MG63 (cell line): ENCODE measurements around the gene MINDY4. TPM values are rescaled to one million over a fixed set of nuclear protein-coding genes. Genes with fewer than 3 reads are reported as not detected.

ENCODE experiments used
- DNase-seq: peaks from one replicate; pipeline ENCODE4 v3.0.0-alpha.2; 2020
- H3K27me3 ChIP-seq: fragments of 250-450 bp; sonication (Bioruptor Pico); 2 replicates; pipeline ENCODE4 v1.5.1; 2020; ENCODE audit warnings: mild to moderate bottlenecking, moderate library complexity
- H3K36me3 ChIP-seq: fragments of 250-450 bp; sonication (Bioruptor Pico); 2 replicates; pipeline ENCODE4 v1.5.1; 2020; ENCODE audit warnings: mild to moderate bottlenecking, moderate library complexity
- H3K4me3 ChIP-seq: fragments of 250-450 bp; sonication (Bioruptor Pico); 2 replicates; pipeline ENCODE4 v1.5.1; 2020; ENCODE audit warnings: mild to moderate bottlenecking, moderate library complexity
- H3K9me3 ChIP-seq: fragments of 250-450 bp; sonication (Bioruptor Pico); 2 replicates; pipeline ENCODE4 v1.5.1; 2020; ENCODE audit warnings: mild to moderate bottlenecking, moderate library complexity
- total RNA-seq: library from RNA; depleted of rRNA; stranded (reverse); fragments of >200 nt; shearing (Covaris generic); gene quantifications from 2 replicates; pipeline ENCODE4 v1.2.3, GENCODE V29; 2014; ENCODE audit warnings: low replicate concordance

Gene MINDY4
- total RNA-seq, 1 experiment from 2014 or later, result 1.7 TPM

DNA sequence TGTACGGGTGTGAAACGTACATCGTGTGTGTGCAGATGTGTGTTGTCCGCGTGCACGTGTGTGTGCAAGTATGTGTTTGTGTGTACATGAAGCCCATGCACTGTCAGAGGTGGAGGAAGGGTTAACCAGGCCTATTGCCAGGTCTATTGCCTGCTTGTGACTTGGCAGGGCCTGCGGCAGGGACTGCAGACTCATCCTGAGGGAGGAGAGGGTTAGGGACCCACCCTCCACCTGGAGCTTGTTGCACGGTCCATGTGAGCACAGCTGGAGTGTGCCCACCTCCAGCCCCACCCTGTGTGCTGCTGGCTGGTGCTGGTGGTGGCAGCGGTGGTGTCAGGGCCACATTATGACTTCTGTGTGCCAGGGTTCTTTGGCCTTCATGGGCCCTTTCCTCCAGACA, 133.3 kb downstream of the MINDY4 start:
- Histone ChIP-seq H3K4me3 (no peak overlapping the region), H3K36me3 (no peaks in the 10 kb centered on the region), H3K9me3 (no peaks in the 10 kb centered on the region), H3K27me3 (no peaks in the 10 kb centered on the region)
- DNase-seq, result no peak

DNA sequence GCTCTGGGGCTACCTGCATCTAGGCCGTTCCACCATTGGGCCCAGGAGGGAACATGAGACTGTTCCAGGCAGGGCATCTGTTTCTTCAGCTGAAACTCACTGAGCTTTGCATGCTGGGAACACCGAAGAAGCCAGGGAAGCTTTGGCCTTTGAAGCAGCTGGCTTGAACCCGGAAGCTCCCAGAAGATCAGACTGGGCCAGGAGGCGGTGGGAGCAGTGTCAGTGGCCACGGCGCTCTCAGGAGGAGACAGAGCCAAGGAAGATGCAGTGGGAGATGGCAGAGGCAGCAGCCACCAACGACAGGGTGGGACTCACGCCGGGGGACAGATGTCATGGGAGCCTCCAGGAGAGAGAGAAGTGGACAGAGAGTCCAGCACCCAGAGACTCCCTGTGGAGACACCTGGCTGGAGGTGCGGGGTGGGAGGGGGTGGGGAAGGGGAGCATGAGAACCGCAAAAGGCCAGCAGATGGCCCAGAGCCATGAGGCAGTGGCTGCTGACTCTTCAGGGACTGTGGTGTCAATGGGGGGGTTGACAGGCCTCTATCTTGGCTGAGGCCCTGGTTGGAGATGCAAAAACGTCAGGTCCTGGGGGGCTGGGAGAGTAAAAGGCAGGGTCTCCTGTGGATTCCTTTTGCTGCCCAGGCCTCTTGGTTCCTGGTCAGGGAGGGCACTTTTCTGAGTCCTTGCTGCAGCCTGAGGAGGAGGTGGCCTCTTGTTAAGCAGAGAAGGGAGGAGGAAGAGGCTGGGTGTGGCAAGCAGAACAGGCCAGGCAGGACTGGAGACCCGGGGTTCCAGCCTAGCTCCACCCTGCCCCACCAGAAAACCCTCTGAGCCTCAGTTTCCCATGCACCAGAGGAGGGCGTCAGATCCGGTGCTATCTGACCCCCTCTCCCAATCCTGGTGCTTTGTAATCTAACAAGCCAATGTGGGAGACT, 134.1 kb downstream of the MINDY4 start:
- Histone ChIP-seq H3K4me3 (no peak overlapping the region), H3K36me3 (no peaks in the 10 kb centered on the region), H3K9me3 (no peaks in the 10 kb centered on the region), H3K27me3 (no peaks in the 10 kb centered on the region)
- no peak for DNase-seq

DNA sequence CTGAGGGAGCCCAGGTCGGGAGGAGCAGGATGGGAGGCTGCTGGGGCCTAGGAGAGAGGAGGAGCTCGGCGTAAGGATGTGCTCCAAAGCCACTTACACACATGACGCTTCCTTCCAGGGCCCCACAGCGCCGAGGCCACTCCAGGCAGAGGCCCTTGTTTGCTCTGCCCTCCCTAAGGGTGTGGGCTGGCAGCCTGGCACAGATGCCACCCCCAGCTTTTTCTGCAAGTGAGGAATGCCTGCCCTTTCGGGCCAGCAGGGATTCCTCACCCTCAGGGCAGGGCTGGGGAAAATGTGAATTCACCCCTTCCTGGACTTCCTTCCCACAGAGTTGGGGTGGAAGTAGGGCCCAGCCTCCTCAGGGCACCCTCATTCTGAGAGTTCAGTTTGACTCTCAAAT, 134.8 kb downstream of the MINDY4 start:
- H3K4me3 ChIP-seq, result no peak overlapping the region
- H3K36me3 ChIP-seq, result no peaks in the 10 kb centered on the region
- no peak for DNase-seq
- no peaks in the 10 kb centered on the region for H3K27me3 ChIP-seq
- no peaks in the 10 kb centered on the region for H3K9me3 ChIP-seq

DNA sequence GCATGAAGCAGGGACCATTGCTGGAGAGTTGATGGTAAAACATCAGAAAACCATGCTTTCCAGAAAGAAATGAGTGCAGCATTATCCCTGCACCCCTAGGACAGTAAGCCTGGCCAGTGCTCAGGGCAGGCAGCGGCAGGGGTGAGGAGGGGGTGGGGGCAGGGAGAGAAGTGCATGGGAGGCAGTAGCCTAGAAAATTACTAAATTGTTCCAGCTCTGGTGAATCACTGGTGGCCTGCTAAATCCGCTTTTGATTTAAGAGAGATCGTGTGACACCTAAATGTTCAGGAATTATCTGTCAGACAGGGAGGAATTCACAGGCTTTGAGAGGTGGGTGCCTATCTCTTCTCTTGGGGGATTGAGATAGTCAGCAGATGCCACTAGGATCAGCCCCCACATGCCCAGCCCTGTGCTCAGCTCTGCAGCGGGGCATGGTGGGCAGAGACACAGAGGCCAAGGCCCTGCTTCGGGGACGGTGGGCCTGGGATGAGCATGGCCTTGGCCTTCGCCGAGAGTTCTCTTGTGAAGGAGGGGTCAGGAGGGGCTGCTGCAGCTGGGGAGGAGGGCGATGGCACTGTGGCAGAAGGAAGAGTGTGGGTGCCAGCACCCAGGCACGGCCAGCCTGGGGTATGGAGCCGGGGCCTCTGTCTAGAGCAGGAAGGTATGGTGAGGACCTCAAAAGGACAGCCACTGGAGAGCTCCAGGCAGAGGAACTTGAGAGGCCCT, 135.5 kb downstream of the MINDY4 start:
- H3K27me3 ChIP-seq, result no peaks in the 10 kb centered on the region
- no peak overlapping the region for H3K4me3 ChIP-seq
- peak; percentile 30 for DNase-seq
- H3K9me3 ChIP-seq, result no peaks in the 10 kb centered on the region
- H3K36me3 ChIP-seq, result no peaks in the 10 kb centered on the region

DNA sequence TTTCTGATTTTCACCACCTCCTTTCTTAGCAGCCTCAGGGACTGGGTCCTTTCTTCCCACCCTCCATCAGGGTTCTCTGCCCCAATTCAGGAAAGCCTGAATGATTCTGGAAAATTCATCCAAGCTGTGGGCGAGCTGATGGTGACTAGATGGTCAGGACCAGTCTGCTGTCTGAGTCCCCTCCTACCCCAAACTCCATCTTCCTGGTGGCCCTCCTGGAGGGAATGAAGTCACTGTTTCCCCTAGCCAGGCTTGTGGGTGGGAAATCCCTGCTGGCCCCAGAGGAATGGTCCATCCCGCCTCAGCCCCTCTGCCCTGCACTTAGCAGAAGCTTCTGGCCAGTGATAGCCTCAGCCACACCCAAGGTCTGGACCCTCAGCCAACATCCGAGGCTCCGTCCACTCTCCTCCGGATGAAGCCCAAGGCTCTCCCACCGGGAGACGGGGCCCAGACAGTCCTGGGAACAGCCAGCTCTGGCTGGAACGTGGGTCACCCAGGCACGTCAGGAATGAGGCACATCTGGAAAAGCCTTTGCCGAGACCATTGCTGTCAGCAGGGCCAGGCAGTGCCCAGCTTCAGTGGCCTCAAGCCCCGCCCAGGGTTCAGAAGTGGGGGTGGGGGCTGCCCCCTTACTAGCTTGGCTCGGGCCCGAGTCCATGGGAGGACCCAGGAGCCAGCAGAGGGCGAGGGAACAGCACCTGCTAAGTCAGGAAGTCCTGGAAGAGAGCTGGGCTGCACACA, 136.5 kb downstream of the MINDY4 start:
- Histone ChIP-seq H3K27me3 (no peaks in the 10 kb centered on the region), H3K4me3 (no peak overlapping the region), H3K36me3 (no peaks in the 10 kb centered on the region), H3K9me3 (no peaks in the 10 kb centered on the region)
- no peak for DNase-seq

DNA sequence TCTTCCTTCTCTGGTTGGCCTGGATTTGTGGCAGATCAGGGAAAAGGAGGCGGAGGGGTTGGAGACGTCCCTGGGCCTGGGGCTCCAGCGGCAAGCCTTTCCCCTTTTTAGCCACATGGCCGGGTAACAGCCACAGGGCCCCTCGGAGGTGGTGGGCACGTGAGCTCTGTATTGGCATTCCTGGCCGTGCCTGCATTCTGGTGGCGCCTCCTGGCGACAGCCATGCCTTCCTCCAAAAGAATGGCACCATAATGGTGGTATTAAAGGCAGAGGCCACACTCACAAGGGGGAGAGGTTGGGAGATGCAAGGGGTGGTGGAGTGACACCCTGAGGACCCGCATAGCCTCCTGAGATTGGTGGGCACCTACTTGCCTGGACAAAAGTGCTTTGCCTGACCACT, 137.5 kb downstream of the MINDY4 start:
- Histone ChIP-seq H3K9me3 (no peaks in the 10 kb centered on the region), H3K4me3 (no peak overlapping the region), H3K27me3 (no peaks in the 10 kb centered on the region), H3K36me3 (no peaks in the 10 kb centered on the region)
- no peak for DNase-seq

DNA sequence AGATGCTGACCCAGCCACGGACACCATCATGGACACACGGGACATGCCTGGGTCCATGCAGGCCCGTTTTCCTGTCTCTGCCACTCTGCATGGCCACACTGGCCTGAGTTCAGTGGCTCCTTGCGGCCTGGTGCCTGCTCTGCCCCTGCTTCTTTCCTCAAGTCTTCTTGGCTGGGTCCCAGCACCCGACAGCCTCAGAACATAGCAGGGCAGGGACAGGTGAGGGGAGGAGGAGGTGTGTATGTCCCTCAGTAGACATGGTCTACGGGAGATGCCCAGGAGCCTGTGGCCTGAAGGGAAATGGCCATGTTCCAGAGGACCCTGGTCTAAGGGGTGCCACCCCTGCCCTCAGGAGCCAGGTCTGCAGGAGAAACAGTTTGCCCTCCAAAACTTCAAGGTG, 138.2 kb downstream of the MINDY4 start:
- DNase-seq, result no peak
- Histone ChIP-seq H3K4me3 (no peak overlapping the region), H3K36me3 (no peaks in the 10 kb centered on the region), H3K27me3 (no peaks in the 10 kb centered on the region), H3K9me3 (no peaks in the 10 kb centered on the region)

DNA sequence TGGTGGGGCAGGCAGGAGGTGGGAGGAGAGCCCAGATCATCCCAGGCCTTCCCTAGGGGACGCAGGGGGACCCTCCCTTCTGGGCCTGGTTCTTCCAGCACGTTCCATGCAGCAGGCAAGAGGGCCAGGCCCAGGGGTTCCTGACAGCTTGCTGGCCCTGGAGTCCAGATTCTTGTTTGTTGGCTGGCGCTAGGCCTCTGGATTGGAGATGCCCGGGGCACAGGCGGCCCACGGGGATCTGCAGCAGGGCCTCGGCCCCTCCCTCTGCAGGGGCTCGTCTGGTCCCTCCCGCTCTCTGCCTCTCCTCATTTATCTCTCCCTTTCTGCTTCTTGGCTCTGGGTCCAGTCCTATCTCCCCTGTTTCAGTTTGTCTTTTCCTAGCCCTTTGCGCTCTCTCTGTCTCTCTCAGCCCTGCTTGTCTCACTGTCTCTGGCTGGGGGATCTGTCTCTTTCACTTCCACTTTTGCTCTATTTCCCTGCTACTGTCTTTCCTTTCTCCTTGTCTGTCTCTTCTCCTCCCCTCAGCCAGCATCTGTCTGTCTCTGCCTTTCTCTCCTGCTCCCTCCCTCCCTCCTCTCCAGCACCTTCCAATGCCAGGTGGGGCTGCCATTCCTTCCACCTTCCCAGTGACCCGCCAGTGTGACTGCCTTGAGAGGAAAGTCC, 139.3 kb downstream of the MINDY4 start:
- Histone ChIP-seq H3K27me3 (no peaks in the 10 kb centered on the region), H3K4me3 (no peak overlapping the region), H3K9me3 (no peaks in the 10 kb centered on the region), H3K36me3 (no peaks in the 10 kb centered on the region)
- DNase-seq, result no peak

DNA sequence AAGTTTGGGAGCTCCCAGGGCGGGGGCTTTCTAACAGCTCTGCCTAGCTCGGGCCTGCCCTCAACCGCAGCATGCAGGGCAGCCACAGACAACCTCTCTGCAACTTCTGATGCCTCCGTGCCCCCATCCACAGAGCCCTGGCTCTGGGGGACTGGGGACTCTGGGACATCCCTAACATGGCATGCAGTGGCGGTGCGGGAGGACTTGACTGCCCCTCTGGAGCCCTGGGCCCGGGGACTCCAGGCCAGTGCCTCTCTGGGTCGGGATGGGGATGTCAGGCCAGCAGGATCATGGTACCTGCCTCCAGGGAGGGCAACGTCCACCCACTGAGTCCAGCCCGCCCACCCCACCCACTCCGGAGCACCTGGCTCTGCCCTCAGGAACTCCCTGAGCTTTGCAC, 139.9 kb downstream of the MINDY4 start:
- H3K36me3 ChIP-seq, result no peaks in the 10 kb centered on the region
- DNase-seq, result no peak
- H3K27me3 ChIP-seq, result no peaks in the 10 kb centered on the region
- no peak overlapping the region for H3K4me3 ChIP-seq
- no peaks in the 10 kb centered on the region for H3K9me3 ChIP-seq

DNA sequence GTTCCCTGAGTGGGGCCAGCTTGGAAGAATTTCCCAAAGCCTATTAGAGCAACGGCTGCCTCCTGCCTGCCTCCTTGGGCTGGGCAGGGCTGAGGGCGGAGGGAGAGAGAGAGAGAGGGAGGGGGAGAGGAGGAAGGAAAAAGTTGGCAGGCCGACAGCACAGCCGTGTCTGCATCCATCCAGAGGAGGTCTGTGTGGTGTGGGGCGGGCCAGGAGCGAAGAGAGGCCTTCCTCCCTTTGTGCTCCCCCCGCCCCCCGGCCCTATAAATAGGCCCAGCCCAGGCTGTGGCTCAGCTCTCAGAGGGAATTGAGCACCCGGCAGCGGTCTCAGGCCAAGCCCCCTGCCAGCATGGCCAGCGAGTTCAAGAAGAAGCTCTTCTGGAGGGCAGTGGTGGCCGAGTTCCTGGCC, 140.3 kb downstream of the MINDY4 start, which contains the start of gene AQP1:
AQP1 (plus strand) TSS at position 293 of the 409 bp plus-strand sequence; CDS start at position 350, 57 bp downstream.
- Histone ChIP-seq H3K27me3 (no peaks in the 10 kb centered on the region), H3K9me3 (no peaks in the 10 kb centered on the region), H3K36me3 (no peaks in the 10 kb centered on the region), H3K4me3 (no peak within 1 kb of the TSS)
- DNase-seq, result no peak

DNA sequence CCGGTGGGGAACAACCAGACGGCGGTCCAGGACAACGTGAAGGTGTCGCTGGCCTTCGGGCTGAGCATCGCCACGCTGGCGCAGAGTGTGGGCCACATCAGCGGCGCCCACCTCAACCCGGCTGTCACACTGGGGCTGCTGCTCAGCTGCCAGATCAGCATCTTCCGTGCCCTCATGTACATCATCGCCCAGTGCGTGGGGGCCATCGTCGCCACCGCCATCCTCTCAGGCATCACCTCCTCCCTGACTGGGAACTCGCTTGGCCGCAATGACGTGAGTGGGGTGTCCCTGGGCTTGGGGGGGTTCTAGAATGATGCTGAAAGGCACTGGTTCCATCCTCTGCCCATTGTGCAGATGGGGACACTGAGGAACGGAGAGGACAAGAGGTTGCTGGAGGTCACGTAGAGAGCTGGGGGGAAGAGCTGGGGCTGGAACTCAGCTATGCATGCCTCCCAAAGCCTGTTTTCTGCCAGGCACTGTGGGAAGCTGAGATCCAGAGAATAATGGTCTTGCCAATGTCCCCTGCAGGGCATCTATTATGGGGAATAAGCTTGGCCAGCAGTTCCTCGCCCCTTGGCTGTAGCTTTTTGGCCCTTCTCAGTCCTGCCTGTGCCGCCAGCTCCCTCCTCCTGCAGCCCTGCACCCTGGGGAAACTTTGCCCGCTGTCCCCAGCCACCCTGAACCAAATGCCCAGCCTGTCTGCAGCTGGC, 141.0 kb downstream of the MINDY4 start:
- no peak overlapping the region for H3K4me3 ChIP-seq
- no peaks in the 10 kb centered on the region for H3K9me3 ChIP-seq
- DNase-seq, result no peak
- H3K36me3 ChIP-seq, result no peaks in the 10 kb centered on the region
- H3K27me3 ChIP-seq, result no peaks in the 10 kb centered on the region

DNA sequence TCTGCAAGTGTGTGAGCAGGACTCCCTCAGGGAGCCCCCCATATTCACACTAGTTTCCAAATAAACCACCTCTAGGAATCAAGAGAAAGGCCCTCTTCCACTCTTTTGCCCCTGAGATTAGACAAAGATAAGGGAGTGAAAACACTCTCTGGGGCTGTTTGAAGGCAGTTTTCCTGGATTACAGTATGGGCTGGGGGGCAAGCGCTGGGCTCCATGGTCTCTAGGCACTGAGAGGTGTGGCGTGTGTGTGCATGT, 141.4 kb downstream of the MINDY4 start:
- no peaks in the 10 kb centered on the region for H3K9me3 ChIP-seq
- no peak for DNase-seq
- H3K4me3 ChIP-seq, result no peak overlapping the region
- H3K36me3 ChIP-seq, result no peaks in the 10 kb centered on the region
- H3K27me3 ChIP-seq, result no peaks in the 10 kb centered on the region

DNA sequence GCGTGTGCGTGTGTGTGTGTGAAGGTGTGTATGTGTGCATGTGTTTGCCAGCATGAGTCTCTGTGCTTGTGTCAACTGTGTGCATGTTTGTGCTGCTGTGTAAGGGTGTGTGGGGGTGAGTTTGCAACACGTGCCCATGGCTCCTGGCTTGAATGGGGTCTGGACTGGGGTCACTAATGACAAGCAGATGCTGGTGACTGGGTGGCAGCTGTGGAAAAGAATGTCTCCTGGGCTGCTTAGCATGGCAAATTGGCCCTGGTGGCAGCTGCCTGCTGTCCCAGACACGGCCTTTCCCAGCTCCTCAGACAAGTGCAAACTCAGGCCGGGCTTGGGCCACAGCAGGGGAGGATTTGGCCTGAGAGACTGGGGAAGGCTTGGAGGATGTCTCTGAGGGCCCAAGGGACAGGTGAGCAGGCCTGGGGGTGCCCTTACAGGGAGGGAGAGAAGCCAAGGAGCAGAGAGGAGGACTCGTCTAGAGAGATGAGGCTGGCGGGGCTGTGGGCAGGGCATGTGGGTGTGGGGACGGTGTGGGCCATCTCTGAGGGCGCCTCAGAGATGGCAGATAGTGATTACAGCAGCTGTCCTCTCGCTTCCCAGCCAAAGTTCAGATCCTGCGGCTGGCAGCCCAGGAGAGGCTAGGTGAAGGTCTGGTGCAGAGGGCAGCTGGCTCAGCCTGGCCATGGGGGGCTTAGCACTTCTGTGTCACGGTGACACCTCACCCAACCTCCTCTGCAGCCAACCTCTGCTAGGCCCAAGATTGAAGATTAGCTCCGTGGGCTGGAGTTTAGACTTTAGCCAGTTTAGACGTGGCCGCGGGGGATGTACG, 142.0 kb downstream of the MINDY4 start:
- Histone ChIP-seq H3K4me3 (no peak overlapping the region), H3K36me3 (no peaks in the 10 kb centered on the region), H3K27me3 (no peaks in the 10 kb centered on the region), H3K9me3 (no peaks in the 10 kb centered on the region)
- DNase-seq, result no peak

DNA sequence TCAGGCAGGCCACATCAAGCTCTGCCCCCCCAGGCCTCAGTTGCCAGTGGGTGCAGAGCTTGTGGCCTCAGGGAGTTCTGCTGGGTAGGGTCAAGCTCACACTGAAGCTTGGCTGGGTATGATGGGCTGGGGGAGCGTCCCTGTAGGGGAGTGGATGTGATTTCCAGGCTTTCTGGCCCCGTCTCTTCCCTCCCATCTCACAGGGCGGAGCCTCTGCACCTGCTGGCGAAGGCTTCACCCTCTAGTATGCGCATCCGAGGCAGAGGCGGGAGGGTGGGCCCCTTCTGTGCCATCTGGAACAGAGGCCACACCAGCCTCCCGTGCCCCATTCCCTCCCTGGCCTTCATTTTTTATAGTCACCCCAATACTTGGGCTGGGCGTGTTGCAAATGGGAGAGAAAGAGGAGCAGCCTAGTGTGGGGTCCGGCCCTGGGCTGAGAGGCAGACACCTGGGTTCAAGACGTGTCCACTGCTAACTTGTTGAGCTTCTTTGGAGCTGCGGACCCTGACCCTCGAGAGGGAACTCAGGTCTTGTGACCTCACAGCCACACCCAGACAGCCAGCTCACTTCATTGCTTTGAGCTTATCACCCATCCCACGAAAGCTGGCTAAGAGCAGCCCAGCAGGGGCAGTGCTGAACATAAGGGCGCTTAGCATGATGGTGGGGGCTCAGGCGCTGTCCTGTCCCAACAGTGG, 142.8 kb downstream of the MINDY4 start:
- Histone ChIP-seq H3K36me3 (no peaks in the 10 kb centered on the region), H3K4me3 (no peak overlapping the region), H3K9me3 (no peaks in the 10 kb centered on the region), H3K27me3 (no peaks in the 10 kb centered on the region)
- DNase-seq, result no peak

DNA sequence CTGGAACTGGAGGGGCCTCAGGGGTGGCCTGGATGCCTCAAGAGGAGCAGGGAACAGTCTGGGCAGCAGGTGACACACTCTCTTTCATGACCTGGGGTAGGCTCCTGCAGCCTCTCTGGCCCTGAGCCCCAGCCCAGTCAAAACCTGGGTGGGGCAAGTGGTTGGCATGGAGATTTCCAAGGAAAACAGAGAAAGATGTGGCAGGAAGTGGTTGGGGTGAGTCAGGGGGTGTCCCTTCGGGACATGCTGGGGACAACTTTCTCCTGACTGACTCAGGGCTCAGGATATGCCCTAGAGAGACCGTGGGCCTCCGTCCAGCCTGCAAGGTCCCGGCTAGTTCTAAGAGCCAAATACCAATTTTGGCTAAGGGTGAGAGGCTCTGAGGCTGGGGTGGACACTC, 143.4 kb downstream of the MINDY4 start:
- Histone ChIP-seq H3K4me3 (no peak overlapping the region), H3K27me3 (no peaks in the 10 kb centered on the region), H3K36me3 (no peaks in the 10 kb centered on the region), H3K9me3 (no peaks in the 10 kb centered on the region)
- peak; percentile 61 for DNase-seq
